Renal cortex interstitium (tissue), 15 donors: Measurements from ENCODE around the gene LRRC34. TPM values are rescaled to one million over a fixed set of nuclear protein-coding genes. Genes with fewer than 3 reads are reported as not detected.

Experiments used
- DNase-seq, 11 donors: peaks; one replicate each; pipeline ENCODE4 v3.0.0-alpha.2; 2013; ENCODE audit warnings: low read depth in 9 of 11, low spot score in 4 of 11; ENCODE audit errors: extremely low read depth in 1 of 11
- long read RNA-seq, 16 experiments: transcript quantifications; one replicate each; lab custom pipeline, GENCODE V29; 2026
- polyA plus RNA-seq, 3 donors: library from polyadenylated mRNA; unstranded; fragments of 120-200 nt; gene quantifications; one replicate each; pipeline ENCODE4 v1.2.1, GENCODE V29; 2013; ENCODE audit not compliant: insufficient read length in 3 of 3

Gene LRRC34
- polyA plus RNA-seq = 10 to 100 TPM in 2 of 3 donors, 1 to 10 TPM in 1; 9.5 to 18.8 (median 12.3) TPM
- long read RNA-seq, donor 1 = 0 reads
- long read RNA-seq, donor 2, partial matches to known transcripts = 0 of 1 reads
- long read RNA-seq, donor 2, other reads (novel, unspliced or antisense) = 0 of 1 reads
- long read RNA-seq, donor 3, partial matches to known transcripts = 0 of 3 reads
- long read RNA-seq, donor 3, other reads (novel, unspliced or antisense) = 0 of 3 reads
- long read RNA-seq, donor 4, partial matches to known transcripts = 5 of 6 reads
- long read RNA-seq, donor 4, other reads (novel, unspliced or antisense) = 0 of 6 reads
- long read RNA-seq, donor 5 = 0 reads
- long read RNA-seq, donor 6, partial matches to known transcripts = 0 of 4 reads
- long read RNA-seq, donor 6, other reads (novel, unspliced or antisense) = 0 of 4 reads
- long read RNA-seq, donor 7, partial matches to known transcripts = 0 of 2 reads
- long read RNA-seq, donor 7, other reads (novel, unspliced or antisense) = 0 of 2 reads
- long read RNA-seq, donor 8, partial matches to known transcripts = 0 of 2 reads
- long read RNA-seq, donor 8, other reads (novel, unspliced or antisense) = 0 of 2 reads
- long read RNA-seq, donor 9, partial matches to known transcripts = 0 of 1 reads
- long read RNA-seq, donor 9, other reads (novel, unspliced or antisense) = 0 of 1 reads
- long read RNA-seq, donor 10, partial matches to known transcripts = 0 of 1 reads
- long read RNA-seq, donor 10, other reads (novel, unspliced or antisense) = 0 of 1 reads
- long read RNA-seq, donor 11 = 0 reads
- long read RNA-seq, donor 12 = 0 reads
- long read RNA-seq, donor 13, partial matches to known transcripts = 0 of 4 reads
- long read RNA-seq, donor 13, other reads (novel, unspliced or antisense) = 0 of 4 reads
- long read RNA-seq, donor 14, partial matches to known transcripts = 0 of 1 reads
- long read RNA-seq, donor 14, other reads (novel, unspliced or antisense) = 0 of 1 reads
- long read RNA-seq, donor 15 = 0 reads
- long read RNA-seq, donor 16, partial matches to known transcripts = 0 of 5 reads
- long read RNA-seq, donor 16, other reads (novel, unspliced or antisense) = 0 of 5 reads

- DNase-seq = peak in 10 of 11 donors; percentile 45 to 70 (median 64)
Measured at GRCh38 chr3:169812332-169813235, at the start of gene LRRC34, which contains the start of gene LRRIQ4. Gene LRRC34 (minus strand): TSS chr3:169812904. CDS start chr3:169812548, 356 bp downstream. Gene LRRIQ4 (plus strand): TSS chr3:169812870. CDS start chr3:169821922, 9,052 bp downstream.

GRCh38 chr3:169861871-169862270, 49.2 kb upstream of the LRRC34 start:
- DNase-seq = no peak

GRCh38 chr3:169857811-169858210, 45.1 kb upstream of the LRRC34 start:
- no peak for DNase-seq

DNA sequence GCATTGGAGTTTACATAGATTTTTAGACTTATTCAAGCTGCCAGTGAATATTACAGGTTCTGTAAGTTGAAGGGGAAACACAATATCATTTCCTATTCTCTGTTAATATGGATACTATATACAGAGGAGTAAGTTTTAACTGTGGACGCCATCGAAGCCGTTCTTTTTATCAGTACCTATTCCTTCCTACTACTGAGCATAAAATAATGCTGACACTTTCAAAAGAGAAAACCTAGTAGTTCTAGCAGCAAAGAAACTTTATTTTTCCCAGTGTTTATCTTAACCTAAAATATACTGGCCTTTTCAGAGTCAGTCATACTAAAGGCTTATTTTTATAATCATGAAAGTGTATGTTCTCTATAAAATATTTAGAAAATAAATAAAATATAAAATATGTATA, 42.8 kb upstream of the LRRC34 start:
- no peak for DNase-seq

DNA sequence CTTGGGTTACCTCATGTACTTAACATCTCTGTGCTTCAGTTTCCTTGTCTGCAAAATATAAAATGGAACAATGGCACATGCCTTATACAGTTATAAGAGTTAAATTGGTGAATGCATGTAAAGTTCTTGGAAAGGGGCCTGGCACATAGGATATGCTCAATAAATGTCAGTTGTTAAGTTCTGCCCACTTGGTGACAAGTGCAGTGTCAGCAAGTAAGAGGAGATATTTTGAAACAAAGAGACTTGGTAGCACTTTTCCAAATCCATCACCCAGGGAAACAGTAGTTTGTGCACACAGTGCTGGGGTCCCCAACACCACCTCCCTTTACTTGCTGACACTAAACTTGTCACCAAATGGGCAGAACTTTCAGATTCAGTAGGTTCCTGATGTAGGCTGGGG, 37.9 kb upstream of the LRRC34 start:
- no peak for DNase-seq

DNA sequence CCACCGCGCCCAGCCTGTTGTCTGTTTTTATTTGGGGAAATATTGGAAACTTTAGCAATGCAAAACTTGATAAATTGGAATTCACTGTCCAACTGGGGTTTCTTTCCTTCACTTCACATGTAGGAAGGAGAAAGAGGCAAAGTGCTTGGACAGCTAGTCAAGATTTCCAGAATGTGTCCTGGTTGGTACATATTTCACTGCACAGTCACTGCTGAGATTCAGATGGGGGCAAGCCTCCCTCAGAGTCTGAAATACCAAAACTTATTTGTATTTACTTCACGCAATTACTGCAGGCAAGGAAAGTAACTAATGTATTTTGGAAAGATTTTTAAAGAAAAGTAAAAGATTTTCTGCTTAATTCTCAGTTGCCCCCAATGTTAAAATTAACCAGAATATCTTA, 36.0 kb upstream of the LRRC34 start:
- no peak for DNase-seq

DNA sequence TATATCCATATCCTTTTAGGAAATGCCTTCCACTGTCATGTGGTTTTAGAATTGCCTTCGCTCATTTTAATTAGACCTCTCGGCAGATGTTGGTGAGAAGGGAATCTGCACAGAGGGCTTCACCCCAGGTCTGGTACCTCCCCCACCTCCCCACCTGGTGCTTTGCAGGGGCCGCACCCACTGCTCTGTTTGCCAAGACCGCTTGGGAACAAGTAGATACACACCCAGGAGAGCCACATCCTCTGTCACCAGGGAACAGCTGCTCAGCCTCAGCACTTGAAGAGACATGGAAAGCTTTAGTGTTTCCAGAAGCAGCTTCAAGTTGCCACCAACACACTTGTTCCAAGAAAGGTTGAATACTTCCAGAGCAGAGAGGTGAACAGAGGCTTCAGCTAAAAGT, 35.2 kb upstream of the LRRC34 start:
- DNase-seq = no peak

- DNase-seq = no peak
Measured at GRCh38 chr3:169846458-169847193, 33.9 kb upstream of the LRRC34 start.

GRCh38 chr3:169842960-169843359, 30.3 kb upstream of the LRRC34 start:
- no peak for DNase-seq

- DNase-seq = peak in 8 of 11 donors; percentile 22 to 60 (median 32)
Measured at GRCh38 chr3:169841171-169841570, 28.5 kb upstream of the LRRC34 start.

DNA sequence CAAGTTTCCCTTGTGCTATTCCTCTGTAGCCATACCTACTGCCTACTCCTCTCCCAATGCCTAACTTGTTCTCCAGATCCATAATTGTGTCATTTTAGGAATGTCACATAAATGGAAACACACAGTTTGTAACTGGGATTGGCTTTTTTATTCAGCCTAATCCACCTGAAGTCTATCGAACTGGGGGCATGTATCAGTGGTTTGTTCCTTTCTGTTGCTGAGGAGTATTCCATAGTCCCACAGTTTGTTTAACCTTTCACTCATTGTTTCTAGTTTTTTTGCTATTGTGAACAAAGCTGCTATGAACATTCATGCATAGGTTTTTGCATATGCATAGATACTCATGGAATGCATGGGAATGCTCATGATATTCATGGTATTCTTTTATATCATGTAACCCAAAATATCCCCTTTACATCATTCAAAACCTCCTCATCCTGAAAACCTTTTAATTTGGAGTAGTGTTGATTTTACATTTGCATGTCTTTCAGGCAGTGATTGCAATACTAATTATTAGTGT, 25.9 kb upstream of the LRRC34 start:
- DNase-seq = no peak

- no peak for DNase-seq
Measured at GRCh38 chr3:169836942-169837275, 24.2 kb upstream of the LRRC34 start.

GRCh38 chr3:169836078-169836941, 23.6 kb upstream of the LRRC34 start:
- no peak for DNase-seq

DNA sequence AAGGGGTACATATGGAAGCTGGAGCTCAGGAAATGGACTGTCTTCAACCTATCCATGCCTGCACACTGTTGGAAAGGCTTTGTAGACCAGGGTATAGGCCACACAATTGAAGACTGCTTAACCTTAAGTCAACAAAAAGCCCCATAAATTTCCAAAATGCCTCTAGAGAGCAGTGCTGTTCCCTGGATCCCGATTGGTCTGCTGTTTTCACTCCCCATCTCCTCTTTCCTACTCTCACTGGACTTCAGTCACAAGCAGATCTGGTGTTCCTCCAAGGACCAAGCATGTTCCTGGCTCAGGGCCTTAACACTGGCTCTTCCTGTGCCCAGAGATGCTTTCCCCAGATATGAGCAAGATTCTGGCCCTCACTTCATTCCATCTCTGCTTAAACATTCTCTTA, 22.8 kb upstream of the LRRC34 start:
- no peak for DNase-seq

DNA sequence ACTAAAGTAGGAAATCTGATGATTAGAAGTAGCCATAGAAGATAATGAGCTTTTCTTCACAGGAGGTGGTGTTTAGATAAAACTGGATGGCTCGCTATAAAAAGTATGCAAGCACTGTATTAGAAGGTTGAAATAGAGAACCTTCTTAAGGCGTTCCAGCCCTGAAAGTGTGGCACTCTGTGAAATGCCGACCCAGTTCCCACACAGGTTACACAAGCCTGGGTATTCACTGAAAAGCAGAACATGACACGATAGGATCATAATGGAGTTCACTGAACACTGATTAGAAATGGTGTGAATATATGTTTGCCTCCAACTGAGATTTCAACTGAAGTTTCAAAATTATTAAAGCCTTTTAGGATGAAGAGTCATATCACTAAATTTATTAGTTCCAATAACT, 15.0 kb upstream of the LRRC34 start:
- no peak for DNase-seq

GRCh38 chr3:169825316-169825715, 12.6 kb upstream of the LRRC34 start:
- DNase-seq = no peak

DNA sequence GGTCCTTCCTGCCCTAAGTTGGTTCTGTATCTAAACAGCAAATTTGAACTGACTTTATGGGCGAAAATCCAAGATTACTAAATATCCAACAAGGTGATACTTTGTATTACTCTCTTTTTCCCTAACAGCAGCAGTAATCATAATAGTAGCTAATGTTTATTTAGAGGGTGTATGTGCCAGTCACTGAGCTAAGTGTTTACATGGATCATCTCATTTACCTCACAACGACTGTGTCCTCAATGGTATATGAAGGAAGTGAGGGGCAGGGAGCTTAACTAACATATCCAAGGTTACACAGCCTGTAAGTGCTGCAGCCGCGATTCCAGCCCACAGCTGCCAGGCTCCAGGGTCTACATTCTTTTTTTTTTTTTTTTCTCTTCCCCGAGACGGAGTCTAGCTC, 10.3 kb upstream of the LRRC34 start:
- DNase-seq = no peak
